Activated naive CD4-positive, alpha-beta T cell treated with anti-CD3 and anti-CD28 coated beads, Interleukin-2, amount 50 U/mL, for 16 hours (primary cell): ENCODE measurements around the gene FAM174B.

Source experiments
- DNase-seq: peaks from one replicate; pipeline ENCODE4 v3.0.0-alpha.2; 2020

Gene FAM174B

DNA sequence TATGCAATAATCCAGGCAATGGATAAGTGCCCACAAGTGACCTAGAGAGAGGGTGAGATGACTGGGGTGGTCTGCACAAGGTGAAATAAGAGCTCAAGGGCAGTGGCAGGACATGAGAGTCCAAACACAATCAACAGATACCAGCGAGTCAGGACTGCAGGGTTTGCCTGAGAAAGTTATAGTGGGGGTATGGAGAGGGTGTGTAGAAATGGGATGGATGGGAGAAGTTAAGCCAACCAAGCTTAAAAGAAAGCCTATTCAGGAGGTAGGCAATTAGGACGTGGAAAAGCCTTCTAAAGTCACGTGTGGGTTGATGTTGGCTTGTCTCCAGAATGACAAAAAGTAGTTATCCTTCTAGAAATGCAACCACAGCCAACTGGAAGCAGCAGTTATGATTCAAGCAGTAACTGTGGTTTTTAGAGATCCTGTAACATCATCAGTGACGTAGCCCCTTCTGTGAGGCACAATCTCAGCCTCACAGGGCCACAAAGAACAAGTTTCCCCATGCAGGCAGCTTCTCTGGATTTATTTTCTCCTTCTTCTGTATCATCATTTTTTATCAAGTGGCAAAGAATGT, 56.1 kb downstream of the FAM174B start:
- no peak for DNase-seq

DNA sequence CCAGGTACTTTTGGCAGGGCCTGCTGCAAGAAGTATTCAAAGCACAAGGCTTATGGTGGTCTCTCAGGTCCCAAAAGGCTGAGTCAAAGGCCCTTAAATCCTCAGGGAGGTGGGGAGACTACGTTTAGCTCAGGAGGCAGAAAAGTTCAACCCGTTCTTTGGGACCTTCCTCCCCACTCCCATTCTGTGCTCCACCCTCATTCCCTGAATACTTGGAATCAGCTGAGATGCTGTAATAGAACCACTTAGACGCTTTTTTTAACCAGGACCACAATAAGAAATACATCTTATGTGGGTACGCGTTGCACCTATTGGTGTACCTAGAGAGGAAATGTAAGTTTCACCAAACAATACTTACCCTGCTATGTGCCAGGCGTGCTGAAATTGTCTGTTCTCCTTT, 58.0 kb downstream of the FAM174B start:
- DNase-seq: no peak

DNA sequence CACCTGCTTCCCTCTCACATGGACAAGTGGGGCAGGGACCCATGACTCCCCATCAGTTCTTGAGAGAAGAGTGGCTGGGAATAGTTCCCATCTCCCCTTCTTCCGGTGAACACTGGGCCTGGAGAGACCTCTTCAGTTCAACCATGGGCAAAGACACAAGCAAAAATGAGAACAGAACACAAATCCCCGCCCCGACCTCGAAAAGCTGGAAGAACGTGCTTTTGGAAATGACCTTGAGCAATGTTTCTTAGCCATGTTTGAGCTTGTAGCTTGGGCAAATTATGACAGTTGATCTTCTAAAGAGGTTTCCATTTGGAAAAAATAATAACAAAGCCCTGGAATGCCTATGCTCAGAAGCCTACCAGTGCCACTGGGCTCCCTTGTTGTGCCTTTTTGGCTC, 59.0 kb downstream of the FAM174B start:
- DNase-seq: no peak

DNA sequence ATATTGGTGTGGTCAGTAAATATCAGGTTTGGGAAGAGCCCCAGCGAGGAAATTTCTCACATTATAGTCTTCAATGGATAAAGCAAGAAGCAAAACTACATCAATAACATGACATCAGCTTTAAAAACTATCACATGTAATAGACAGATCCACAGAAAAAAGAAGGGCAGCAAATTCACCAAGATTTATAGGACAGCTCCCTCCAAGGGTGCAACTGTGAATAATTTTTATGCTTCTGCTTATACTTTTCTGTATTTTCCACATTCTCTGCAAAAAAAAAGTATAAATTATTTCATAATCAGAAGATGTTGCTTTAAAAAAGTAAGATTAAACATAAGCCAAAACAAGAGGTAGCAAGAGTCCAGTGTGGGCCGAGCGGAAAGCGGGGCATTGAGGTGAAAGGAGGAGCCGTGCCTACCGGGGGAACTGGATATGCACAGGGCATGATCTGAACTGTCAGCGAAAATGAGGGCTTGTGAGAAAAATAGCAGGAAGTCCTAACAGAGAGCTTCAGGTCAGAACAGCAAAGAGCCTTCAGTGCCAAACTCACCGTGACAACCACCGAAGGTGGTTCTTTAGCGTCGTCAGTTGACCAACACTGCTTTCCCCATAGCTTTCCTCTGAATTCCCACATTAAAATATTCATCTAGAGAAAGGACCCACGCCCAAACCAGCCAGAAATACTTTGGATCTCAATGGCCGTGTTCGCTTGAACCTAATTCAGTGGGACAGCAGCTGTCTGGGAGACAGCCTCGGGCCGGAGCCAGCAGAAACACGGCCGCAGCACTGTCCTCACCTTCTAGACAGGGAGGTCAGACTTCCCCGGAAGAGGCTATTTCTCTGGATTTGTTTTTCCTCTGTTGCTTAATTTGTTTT, 59.8 kb downstream of the FAM174B start:
- no peak for DNase-seq

DNA sequence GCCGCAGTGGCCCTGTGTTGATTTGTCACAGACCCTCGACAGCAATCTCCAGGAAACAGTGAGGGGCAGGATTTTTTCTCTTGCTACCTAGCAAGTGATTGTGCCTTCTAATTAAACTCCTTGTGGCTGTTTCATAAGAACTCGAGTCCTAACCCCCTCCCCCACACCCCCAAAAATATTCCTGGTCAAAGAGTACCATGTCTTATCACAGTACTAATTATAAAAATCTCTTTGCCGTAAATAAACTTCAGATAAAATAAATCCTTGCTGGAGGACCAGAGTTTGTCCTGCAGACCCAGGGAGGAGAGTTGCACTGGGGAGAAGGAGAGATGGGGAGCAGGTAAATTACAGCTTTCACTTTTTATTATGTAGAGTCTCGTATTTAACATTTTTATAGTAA, 64.3 kb downstream of the FAM174B start:
- DNase-seq: no peak

DNA sequence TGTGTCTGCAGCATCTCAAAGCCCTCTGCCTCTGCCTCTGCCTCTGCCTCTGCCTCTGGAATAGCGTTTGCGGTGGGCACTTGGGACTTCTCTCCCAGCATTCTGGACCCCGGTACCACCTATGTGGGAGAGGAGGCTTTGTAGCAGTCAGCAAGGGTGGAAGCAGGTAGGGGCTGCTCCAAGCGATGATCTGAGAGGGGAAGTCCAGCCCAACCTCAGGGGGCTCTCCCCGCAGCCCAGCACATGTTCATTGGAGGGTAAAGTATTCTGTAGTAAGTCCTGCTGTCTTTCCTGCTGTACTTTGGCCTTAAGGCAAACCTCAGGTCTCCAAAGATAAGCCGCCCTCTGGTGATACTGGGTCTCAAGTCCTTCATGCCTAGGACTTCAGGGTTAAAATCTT, 68.6 kb downstream of the FAM174B start:
- no peak for DNase-seq

DNA sequence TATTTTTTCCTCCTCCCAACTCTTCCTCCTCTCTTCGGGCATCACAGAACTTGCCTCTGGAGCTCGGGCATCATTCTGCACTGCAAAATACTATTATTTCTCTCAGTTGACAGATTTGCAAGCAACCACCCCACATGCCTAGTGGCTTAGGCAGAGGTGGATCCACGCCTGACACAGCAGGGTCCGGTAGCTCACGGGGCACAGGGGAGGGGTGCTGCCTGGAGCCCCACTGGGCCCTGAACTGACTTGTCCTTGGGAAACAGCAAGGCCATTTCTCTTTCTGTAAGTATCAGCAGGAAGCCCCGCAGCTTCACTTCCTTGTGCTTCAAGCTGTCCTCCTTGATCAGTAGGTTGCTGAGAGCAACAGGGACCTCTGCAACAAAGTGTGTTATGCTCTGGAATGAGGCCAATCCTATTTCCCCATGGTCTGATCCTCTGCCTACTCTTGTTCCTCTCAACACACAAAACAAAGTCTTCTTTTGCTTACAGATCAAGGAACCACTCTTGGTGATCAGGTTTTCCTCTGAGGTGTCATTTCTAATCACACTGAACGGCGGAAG, 69.1 kb downstream of the FAM174B start:
- DNase-seq: no peak

DNA sequence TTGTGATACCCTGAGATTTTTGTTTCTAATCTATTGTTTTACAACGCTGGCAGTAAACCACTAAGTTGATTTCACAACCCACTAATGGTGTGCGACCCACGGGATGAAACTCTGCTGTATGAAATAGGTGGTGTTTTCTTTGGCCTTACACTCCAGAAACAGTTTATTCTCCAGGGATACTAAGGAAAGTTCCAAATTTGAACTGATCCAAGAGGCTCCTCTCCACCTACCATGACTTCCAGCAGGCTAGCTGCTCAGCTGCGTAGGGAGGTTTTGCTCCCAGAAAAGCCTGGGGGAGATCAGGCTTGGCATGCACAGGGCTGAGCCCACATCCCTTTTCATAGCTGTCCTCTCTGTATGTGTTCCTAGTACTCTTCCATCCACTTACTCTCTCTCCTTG, 71.5 kb downstream of the FAM174B start:
- DNase-seq: no peak

DNA sequence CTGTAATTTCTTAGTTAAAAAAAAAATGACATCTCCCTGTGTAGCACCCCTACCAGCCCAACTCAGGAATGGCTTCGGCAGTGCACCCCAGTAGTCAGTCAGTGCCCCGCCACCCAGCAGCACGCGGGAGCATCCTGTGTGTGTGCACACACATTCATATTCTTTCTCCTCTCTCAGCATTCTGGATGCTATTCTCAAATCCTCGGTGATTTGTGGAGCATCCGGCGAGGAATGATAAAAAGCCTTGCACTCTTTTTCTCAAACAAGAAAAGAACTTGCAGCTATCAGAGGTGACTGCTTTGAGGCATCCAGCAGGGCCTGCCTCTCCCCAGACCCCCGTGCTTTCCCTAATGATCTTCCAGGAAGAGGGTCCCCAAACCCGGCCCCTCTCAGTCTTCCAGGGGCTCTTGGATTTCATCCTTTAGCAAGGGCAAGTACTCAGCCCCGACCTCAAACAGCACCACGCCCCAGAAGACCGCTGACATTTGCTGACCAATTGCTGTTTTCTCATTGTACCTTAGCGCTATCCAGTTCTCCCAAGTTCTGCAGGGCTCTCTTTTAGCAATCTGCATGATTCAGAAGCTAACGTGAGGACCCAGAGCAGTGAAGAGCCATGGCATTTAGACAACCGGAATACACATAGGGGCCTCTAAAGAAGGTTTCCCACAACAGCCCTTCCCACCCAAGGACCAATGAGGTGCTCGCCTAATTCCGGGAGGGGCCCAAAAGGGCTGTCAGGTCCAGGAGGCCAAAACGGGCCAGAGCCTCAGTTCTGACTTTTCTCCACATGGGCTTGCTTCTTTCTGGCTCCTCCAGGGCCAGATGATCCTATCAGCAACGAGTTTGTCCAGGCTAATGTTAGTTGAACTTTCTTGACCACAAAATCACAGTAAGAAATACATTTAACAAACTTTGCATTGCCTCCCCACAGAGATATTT, 72.2 kb downstream of the FAM174B start:
- DNase-seq: no peak

DNA sequence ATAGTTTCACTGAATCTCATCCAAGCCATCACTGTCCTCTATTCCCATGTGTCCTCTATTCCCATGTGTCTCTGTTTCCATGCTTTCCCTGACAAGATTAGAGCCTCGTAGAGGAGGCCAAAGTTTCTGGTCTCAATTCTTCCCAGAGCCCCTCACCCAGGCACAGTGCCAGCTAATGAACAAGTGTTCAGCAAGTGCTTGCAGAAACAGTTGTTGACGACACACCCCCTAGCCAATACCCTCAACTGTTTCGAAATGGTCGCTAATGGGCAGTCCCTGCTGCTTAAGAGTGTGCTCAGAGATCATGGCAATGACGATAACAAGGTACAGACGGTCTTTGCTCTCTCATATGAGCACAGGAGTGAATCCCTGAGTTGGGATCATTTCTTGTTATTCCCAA, 73.4 kb downstream of the FAM174B start:
- no peak for DNase-seq

DNA sequence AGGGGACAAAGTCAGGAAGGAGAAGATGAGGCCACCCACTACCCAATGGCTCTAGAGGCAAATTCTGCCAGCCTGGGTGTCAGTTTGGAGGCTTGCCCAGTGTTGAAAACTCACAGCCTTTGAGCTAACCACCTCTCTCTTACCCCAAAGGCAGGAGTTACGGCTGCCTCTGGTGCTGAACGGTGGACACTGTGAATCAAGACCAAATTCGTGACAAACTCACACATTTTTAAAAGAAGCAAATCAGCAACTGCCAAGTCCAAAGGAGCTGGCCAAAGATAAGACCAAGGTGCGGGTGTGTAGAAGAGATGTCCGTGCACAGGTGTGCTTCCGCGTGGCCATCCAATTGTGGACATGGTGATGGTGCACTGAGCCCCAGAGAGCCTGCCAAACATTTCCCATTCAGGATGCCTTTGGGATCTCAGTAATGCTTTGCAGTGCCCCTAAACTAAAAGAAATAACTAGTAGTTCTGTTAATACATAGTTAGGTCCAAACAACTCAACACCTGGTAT, 74.6 kb downstream of the FAM174B start:
- no peak for DNase-seq

DNA sequence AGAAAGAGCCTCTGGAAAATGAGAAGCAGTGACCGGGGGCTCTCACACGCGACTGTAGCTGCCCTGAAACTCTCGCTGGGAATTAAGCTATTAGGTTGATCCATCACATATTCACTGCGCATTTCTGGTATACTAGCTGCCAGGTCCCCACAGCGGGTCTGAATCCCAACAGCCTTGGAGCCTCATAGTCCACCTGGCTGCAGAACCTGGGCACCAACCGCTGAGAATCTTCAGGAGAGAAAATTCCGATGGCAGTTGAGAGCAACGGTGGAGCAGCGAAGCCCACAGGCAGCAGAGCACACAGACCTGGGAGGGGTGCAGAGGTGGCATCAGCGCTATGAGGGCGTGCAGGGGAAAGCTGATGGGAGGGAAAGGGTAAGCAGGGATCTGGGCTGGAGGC, 75.1 kb downstream of the FAM174B start:
- no peak for DNase-seq

DNA sequence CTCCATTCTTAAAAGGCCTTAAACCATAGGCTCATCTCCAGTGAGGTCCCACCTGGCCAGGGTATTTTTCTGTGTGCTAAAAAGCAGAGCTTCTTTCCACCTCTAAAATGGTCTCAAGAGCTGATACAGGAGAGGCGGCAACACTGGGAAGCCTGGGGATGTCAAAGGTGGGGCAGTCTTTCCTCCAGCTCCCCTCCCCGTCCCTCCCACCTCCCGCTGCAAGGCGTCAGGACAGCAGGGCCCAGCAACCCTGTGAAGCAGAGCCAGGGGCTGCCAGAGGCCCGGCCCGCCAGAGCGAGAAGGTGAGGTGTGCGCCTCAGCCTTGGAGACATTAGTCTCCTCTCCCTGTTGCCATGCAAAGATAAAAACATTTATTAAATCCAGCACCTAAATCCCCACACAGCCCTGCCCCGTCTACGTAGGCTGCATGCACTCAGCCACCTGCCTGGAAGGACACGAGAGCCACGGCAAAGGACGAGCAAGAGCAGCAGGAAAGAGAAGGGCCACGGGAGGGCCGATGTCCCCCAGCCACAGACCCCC, 75.6 kb downstream of the FAM174B start:
- no peak for DNase-seq

DNA sequence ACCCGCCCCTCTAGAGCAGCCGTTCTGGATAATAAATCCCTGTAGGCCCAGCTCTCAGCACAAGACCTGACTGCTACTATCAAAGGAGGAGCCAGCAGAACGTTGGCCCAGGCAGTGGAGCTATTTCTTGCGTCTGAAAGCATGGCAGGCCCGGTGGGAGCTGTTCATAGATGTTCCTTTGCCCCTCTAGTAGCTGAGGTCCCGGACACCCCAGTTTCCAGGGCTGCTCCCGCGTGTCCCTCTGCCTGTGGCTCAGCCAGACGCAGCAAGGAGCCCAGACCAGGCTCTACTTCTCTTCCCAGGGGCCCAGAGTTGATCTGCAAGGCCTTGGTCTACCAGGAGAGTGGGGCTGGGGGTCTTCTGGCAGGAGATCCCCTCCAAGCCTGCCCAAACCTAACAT, 76.1 kb downstream of the FAM174B start:
- no peak for DNase-seq

DNA sequence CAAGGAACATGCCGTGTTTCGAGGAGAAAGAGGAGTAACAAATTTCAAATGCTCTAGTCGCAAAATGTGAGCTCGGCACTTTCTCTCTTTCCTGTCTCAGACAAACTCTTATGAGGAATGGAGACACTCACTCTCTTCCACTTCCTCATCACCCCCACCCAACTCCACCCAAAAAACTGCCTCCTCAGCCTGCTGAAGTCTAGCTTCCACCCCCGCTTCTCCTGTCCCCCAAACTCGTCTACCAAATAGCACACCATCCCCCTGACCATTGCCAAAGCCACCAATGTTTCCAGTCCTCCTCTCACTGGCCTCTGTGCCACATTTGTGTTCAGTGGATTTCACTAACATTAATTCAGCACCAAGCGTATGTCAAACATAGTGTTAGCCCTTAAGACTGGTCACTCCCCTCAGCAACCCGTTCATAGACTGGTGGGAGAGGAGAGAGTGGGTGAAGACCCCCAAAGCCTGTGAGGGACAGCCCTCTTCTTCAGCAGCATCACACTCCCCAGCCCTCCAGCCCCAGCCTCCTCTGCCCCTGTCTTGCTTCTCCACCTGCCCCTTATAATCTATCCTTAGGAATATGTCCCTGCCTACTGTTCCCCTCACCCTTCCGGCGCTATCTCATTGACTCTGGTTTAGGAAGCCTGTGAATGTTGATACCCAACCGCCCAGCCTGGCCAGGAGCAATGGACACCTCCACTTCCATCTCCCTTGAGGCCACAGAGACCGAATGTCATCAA, 77.3 kb downstream of the FAM174B start:
- DNase-seq: no peak

DNA sequence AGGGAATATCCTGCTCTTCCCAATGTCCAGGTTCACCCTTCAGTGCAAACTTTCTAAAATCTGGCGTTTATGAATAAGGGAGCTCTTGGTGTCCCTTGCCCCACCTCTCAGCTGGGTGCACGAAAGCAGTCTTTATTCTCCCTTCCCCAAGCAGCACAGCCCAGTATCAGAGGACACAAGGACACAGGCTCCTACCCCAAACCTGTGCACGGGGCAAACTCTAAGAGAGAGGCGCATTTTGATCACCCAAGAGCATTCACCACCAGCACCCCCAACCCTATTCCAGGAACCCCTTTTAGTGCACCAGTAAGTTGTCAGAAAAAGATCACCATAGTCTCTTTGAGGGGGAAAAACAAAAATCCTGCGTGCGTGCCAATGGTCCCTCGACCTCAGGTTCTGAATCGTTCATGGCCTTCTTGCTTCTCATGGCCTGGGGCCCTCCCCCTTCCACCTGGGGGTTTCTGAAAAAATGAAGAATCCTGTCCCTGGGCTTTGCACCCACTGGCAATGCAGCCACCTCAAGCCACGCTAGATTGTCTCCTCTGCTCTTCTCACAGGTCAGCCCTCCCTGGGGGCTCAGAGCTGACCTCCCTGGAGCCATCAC, 78.9 kb downstream of the FAM174B start:
- DNase-seq: no peak

DNA sequence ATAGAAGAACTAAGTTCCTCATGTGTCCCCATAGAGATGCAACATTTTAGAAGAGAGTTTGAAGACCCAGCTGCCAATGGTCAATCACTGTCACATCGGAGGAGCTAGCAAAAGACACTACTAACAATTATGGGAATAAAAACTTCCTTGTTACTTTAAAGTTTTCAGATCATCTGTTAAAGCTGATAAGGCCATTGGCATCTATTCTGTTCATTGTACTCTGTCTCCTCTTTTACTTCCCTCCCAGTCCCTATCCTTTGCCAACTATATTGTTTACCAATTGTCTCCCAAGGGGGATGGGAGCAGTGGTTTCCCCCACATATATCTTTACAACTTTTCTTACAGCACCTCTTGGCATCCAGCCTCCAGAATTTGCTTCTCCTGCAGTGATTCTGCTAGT, 81.0 kb downstream of the FAM174B start:
- no peak for DNase-seq

DNA sequence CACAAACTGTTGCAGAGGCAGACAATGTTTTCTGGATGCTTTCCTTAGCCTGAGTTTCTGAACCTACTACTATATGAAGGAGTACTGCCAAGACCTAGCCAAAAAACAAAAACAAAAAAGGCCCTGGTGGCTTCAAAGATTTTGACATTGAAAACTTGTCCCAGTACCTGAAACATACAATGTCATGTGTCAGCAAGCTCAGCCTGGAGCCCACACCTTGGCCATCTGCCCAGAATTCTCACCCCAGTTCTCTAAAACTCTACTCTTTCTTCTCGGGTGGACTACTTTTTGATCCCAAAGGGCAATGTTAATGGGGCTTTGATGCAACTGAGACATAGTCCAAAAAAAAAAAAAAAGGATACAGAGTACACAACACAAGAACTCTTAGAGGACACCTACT, 81.4 kb downstream of the FAM174B start:
- DNase-seq: no peak

DNA sequence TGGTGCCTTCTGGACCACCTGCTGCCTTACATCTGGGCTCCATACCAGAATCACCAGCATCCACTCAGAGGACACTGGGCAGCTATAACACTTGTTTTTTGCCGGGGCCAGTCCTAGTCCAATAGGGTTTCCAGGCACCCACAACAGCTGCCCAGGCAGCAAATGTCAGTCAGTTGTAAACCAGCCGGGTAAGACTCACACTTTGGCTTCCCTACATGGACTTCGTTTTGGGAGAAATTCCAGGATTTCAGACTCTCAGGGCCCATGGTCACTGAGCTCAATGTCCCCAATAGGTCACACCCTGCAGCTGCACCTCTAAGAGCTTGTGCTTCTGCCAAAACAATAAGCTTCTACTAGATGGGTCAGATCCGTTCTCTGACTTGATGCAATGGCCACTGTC, 83.8 kb downstream of the FAM174B start:
- DNase-seq: no peak

DNA sequence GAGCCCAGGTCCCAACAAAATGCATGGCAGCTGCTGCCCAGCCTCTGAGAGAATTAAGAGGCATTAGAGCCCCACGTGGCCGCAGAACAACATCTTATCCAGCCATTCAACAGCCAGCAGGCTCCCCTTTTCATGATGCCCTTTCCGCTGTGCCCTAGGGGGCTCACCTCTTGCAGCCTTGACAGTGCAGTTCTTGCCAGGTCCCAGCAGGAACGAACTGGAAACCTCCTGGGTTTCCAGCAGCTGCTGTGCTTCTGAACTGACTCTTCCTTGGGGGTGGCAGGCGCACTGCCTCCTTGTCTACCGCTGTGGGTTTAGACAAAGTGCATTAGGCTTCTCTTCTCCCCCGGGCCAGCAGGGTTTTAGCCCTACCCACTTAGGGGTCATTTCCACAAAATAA, 85.2 kb downstream of the FAM174B start:
- no peak for DNase-seq

DNA sequence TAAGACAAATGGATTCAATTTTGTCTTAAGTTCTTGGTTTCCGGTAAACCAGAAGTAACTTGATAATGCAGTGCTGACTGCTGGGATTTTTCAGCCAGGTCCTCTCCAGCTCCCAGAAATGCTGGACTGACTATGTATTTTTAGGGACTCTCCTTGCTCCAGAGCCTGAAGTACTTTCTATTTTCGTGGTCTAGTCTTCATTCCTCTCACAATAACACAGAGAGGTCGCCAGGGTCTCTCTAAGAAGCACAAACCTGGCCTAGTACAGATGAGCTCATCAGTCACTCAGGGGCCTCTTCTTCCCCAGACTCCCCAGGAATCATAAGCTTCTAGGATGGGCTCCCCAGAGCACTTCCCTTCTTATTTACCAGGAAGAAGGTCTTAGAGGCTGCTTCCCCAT, 85.8 kb downstream of the FAM174B start:
- DNase-seq: no peak
